Measurements from ENCODE around the gene FAM83C. TPM values are rescaled to one million over a fixed set of nuclear protein-coding genes. Genes with fewer than 3 reads are reported as not detected.

FAM83C gene
- total RNA-seq, 1 donor from 2014 or later = 39.1 TPM

Other genes starting within 250 kb of the FAM83C start
- 29.8 TPM for gene TRPC4AP, start 199.6 kb downstream of the FAM83C start, total RNA-seq
- gene EDEM2, start 145.1 kb downstream of the FAM83C start, total RNA-seq = 13.7 TPM
- gene PROCR, start 120.4 kb downstream of the FAM83C start, total RNA-seq = 8.1 TPM
- 0.08 TPM for gene MMP24, start 65.7 kb downstream of the FAM83C start, total RNA-seq
- 57.6 TPM for gene MMP24OS, start 14.3 kb downstream of the FAM83C start, total RNA-seq
- gene EIF6, start 7.7 kb downstream of the FAM83C start, total RNA-seq = 256 TPM
- gene UQCC1, start 119.5 kb upstream of the FAM83C start, total RNA-seq = 32.5 TPM
- not detected for gene GDF5, start 145.8 kb upstream of the FAM83C start, total RNA-seq
- 13.6 TPM for gene CEP250, start 163.2 kb upstream of the FAM83C start, total RNA-seq
- not detected for gene C20orf173, start 237.2 kb upstream of the FAM83C start, total RNA-seq
- gene ERGIC3, start 249.7 kb upstream of the FAM83C start, total RNA-seq = 168 TPM